Measurements from ENCODE around the gene SAPCD1.

Gene SAPCD1

GRCh38 chr6:31758281-31758680 is 4.2 kb upstream of the SAPCD1 start:
- no peaks in the 10 kb centered on the region for H3K9me3 ChIP-seq (ENCODE audit: control insufficient read depth, low read length)
- H3K4me3 ChIP-seq (ENCODE audit: insufficient read depth, low read depth, low read length) = no peak overlapping the region
- no peak overlapping the region for H3K27ac ChIP-seq (ENCODE audit: insufficient read depth, low read depth, low read length, poor library complexity, severe bottlenecking)
- no peaks in the 10 kb centered on the region for H3K27me3 ChIP-seq (ENCODE audit: control insufficient read depth, insufficient read depth, low read length, poor library complexity, severe bottlenecking)
- 95 to 96% methylated on average over 2 of the region's 2 CpGs for whole genome bisulfite sequencing, 2 experiments
- H3K4me1 ChIP-seq (ENCODE audit: control insufficient read depth, insufficient read depth, low read length) = peaks cover 7% of the 10 kb centered on the region
- H3K36me3 ChIP-seq (ENCODE audit: control insufficient read depth, insufficient read depth, low read length) = peaks cover 5% of the 10 kb centered on the region

GRCh38 chr6:31760790-31761189 is 1.7 kb upstream of the SAPCD1 start:
- Histone ChIP-seq H3K27ac (ENCODE audit: insufficient read depth, low read depth, low read length, poor library complexity, severe bottlenecking) (no peak overlapping the region), H3K4me3 (ENCODE audit: insufficient read depth, low read depth, low read length) (no peak overlapping the region), H3K9me3 (ENCODE audit: control insufficient read depth, low read length) (no peaks in the 10 kb centered on the region), H3K36me3 (ENCODE audit: control insufficient read depth, insufficient read depth, low read length) (peaks cover 5% of the 10 kb centered on the region), H3K27me3 (ENCODE audit: control insufficient read depth, insufficient read depth, low read length, poor library complexity, severe bottlenecking) (no peaks in the 10 kb centered on the region), H3K4me1 (ENCODE audit: control insufficient read depth, insufficient read depth, low read length) (peaks cover 16% of the 10 kb centered on the region)
- 93 to 95% methylated on average over 5 of the region's 5 CpGs for WGBS, 2 experiments

DNA sequence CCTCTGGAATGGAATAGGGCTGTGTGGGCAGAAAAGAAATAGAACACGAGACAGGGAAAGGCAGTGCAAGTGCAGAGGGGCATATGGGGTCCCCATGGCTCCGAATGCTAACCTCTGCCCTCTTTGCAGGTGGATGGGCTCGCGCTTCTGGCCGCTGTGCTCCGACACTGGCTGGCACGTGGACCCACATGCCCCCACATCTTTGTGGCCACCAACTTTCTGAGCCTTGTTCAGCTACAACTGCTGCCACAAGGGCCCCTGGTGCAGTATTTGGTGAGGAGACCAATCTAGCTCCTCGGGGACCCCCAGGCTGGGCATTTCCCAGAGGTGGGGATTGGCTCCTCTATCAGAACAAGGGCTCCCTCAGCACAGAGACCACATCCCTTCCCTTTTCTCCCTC is 1.1 kb upstream of the SAPCD1 start:
- Histone ChIP-seq H3K27me3 (ENCODE audit: control insufficient read depth, insufficient read depth, low read length, poor library complexity, severe bottlenecking) (no peaks in the 10 kb centered on the region), H3K36me3 (ENCODE audit: control insufficient read depth, insufficient read depth, low read length) (peaks cover 5% of the 10 kb centered on the region), H3K4me1 (ENCODE audit: control insufficient read depth, insufficient read depth, low read length) (peaks cover 22% of the 10 kb centered on the region), H3K4me3 (ENCODE audit: insufficient read depth, low read depth, low read length) (no peak overlapping the region), H3K9me3 (ENCODE audit: control insufficient read depth, low read length) (no peaks in the 10 kb centered on the region), H3K27ac (ENCODE audit: insufficient read depth, low read depth, low read length, poor library complexity, severe bottlenecking) (no peak overlapping the region)
- 96% methylated on average over 8 of the region's 8 CpGs for WGBS, 2 experiments

GRCh38 chr6:31762878-31763618 is 592 bp downstream of the SAPCD1 start:
- peak overlapping the region; percentile 87 for H3K27ac ChIP-seq (ENCODE audit: insufficient read depth, low read depth, low read length, poor library complexity, severe bottlenecking)
- H3K4me1 ChIP-seq (ENCODE audit: control insufficient read depth, insufficient read depth, low read length) = peaks cover 22% of the 10 kb centered on the region
- H3K27me3 ChIP-seq (ENCODE audit: control insufficient read depth, insufficient read depth, low read length, poor library complexity, severe bottlenecking) = no peaks in the 10 kb centered on the region
- no peaks in the 10 kb centered on the region for H3K9me3 ChIP-seq (ENCODE audit: control insufficient read depth, low read length)
- WGBS, 2 experiments = 83 to 85% methylated on average over 8 of the region's 8 CpGs
- peaks cover 5% of the 10 kb centered on the region for H3K36me3 ChIP-seq (ENCODE audit: control insufficient read depth, insufficient read depth, low read length)
- no peak overlapping the region for H3K4me3 ChIP-seq (ENCODE audit: insufficient read depth, low read depth, low read length)

GRCh38 chr6:31763619-31763940 is 1.1 kb downstream of the SAPCD1 start:
- Histone ChIP-seq H3K9me3 (ENCODE audit: control insufficient read depth, low read length) (no peaks in the 10 kb centered on the region), H3K36me3 (ENCODE audit: control insufficient read depth, insufficient read depth, low read length) (peaks cover 5% of the 10 kb centered on the region), H3K4me3 (ENCODE audit: insufficient read depth, low read depth, low read length) (no peak overlapping the region), H3K27me3 (ENCODE audit: control insufficient read depth, insufficient read depth, low read length, poor library complexity, severe bottlenecking) (no peaks in the 10 kb centered on the region), H3K27ac (ENCODE audit: insufficient read depth, low read depth, low read length, poor library complexity, severe bottlenecking) (peak overlapping the region; percentile 87), H3K4me1 (ENCODE audit: control insufficient read depth, insufficient read depth, low read length) (peaks cover 22% of the 10 kb centered on the region)
- 2 to 6% methylated on average over 1 of the region's 1 CpG for WGBS, 2 experiments

DNA sequence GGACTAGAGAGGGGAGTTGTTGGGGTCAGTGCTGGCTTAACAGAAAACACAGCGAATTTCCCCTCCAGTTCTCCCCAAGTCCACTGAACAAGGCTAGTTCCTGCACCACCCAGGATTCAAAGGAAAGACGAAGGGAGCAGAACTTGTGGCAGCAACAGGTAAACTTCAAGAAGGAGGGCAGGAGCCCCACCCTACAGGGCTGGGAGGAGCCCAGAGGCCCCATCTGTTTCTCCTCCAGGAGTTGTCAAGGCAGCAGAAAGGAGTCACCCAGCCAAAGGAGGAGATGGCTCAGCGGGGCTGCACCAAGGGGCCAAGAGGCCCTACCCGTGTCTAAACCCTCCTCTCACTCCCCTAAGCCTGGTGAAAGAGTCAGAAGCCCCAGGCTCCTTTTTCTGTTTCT is 1.7 kb downstream of the SAPCD1 start:
- H3K27me3 ChIP-seq (ENCODE audit: control insufficient read depth, insufficient read depth, low read length, poor library complexity, severe bottlenecking) = no peaks in the 10 kb centered on the region
- peaks cover 22% of the 10 kb centered on the region for H3K4me1 ChIP-seq (ENCODE audit: control insufficient read depth, insufficient read depth, low read length)
- WGBS, 2 experiments = 80 to 82% methylated on average over 4 of the region's 4 CpGs
- H3K36me3 ChIP-seq (ENCODE audit: control insufficient read depth, insufficient read depth, low read length) = peaks cover 5% of the 10 kb centered on the region
- H3K4me3 ChIP-seq (ENCODE audit: insufficient read depth, low read depth, low read length) = no peak overlapping the region
- H3K9me3 ChIP-seq (ENCODE audit: control insufficient read depth, low read length) = no peaks in the 10 kb centered on the region
- peak overlapping the region; percentile 22 for H3K27ac ChIP-seq (ENCODE audit: insufficient read depth, low read depth, low read length, poor library complexity, severe bottlenecking)

GRCh38 chr6:31765559-31765909 is 3.1 kb downstream of the SAPCD1 start:
- Histone ChIP-seq H3K4me1 (ENCODE audit: control insufficient read depth, insufficient read depth, low read length) (peaks cover 22% of the 10 kb centered on the region), H3K27me3 (ENCODE audit: control insufficient read depth, insufficient read depth, low read length, poor library complexity, severe bottlenecking) (no peaks in the 10 kb centered on the region), H3K27ac (ENCODE audit: insufficient read depth, low read depth, low read length, poor library complexity, severe bottlenecking) (no peak overlapping the region), H3K9me3 (ENCODE audit: control insufficient read depth, low read length) (no peaks in the 10 kb centered on the region), H3K4me3 (ENCODE audit: insufficient read depth, low read depth, low read length) (no peak overlapping the region), H3K36me3 (ENCODE audit: control insufficient read depth, insufficient read depth, low read length) (no peaks in the 10 kb centered on the region)
- 91 to 94% methylated on average over 9 of the region's 9 CpGs for WGBS, 2 experiments

DNA sequence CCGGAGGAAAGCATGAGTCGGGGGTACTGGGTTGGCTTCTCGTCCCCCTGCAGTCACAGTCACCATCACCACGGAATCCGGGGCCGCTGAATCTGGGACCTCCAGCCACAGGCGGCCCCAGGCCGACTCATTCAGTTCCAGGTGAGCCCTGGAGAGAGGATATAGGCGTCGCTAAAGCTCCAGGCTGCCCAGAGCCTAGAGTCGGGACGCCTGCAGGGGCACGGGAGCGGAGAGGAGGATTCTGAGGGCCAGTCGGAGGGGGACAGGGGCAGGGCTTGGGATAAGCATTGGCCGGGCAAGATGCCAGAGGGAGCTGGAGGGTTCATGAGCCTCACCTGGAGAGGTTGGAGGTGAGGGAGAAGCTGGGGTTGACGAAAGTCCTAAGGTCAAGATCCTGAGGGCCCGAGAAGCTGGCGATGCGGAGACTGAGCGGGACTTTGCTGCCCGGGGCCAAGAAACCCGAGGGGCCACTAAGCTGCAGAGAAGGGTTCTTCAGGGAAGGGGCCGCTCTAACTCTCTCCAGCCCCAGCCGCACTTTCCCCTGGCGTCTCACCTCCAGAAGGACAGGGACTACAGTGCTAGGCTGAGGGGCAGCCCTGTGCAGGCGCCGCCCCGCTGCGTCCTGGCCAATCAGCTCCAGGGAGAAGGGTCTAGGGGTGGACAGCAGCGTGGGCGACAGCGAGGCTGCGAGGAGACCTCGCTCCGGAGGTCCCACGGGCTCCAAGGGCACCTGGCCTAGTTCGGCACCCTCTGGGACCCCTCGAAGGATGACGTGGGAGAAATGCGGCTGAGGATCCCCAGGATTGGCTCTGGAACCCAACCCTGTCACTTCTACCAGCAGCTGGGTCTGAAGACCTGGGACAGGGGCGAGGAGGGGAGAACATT is 3.7 kb downstream of the SAPCD1 start:
- H3K4me3 ChIP-seq (ENCODE audit: insufficient read depth, low read depth, low read length) = no peak overlapping the region

GRCh38 chr6:31767096-31767645 is 4.7 kb downstream of the SAPCD1 start:
- H3K9me3 ChIP-seq (ENCODE audit: control insufficient read depth, low read length) = no peaks in the 10 kb centered on the region
- no peak overlapping the region for H3K4me3 ChIP-seq (ENCODE audit: insufficient read depth, low read depth, low read length)
- H3K36me3 ChIP-seq (ENCODE audit: control insufficient read depth, insufficient read depth, low read length) = no peaks in the 10 kb centered on the region
- H3K27ac ChIP-seq (ENCODE audit: insufficient read depth, low read depth, low read length, poor library complexity, severe bottlenecking) = no peak overlapping the region
- WGBS, 2 experiments = 89 to 92% methylated on average over 6 of the region's 6 CpGs
- H3K27me3 ChIP-seq (ENCODE audit: control insufficient read depth, insufficient read depth, low read length, poor library complexity, severe bottlenecking) = no peaks in the 10 kb centered on the region
- peaks cover 22% of the 10 kb centered on the region for H3K4me1 ChIP-seq (ENCODE audit: control insufficient read depth, insufficient read depth, low read length)

More for the DNA sequence above, 3.7 kb downstream of the SAPCD1 start:
- Histone ChIP-seq H3K4me1 (ENCODE audit: control insufficient read depth, insufficient read depth, low read length) (peaks cover 22% of the 10 kb centered on the region), H3K9me3 (ENCODE audit: control insufficient read depth, low read length) (no peaks in the 10 kb centered on the region), H3K27me3 (ENCODE audit: control insufficient read depth, insufficient read depth, low read length, poor library complexity, severe bottlenecking) (no peaks in the 10 kb centered on the region), H3K36me3 (ENCODE audit: control insufficient read depth, insufficient read depth, low read length) (no peaks in the 10 kb centered on the region), H3K27ac (ENCODE audit: insufficient read depth, low read depth, low read length, poor library complexity, severe bottlenecking) (no peak overlapping the region)
- 75% methylated on average over 42 of the region's 42 CpGs for WGBS, 2 experiments

Measured in ectodermal cell (in vitro differentiated cells).